ENCODE data around the gene HOXC6. TPM values are rescaled to one million over a fixed set of nuclear protein-coding genes. Genes with fewer than 3 reads are reported as not detected.

HOXC6 gene
- total and polyA plus RNA-seq, 2 of the 13 experiments (the other 11 are each of a cell fraction or from before 2014, with no cell fraction given) = not detected

DNA sequence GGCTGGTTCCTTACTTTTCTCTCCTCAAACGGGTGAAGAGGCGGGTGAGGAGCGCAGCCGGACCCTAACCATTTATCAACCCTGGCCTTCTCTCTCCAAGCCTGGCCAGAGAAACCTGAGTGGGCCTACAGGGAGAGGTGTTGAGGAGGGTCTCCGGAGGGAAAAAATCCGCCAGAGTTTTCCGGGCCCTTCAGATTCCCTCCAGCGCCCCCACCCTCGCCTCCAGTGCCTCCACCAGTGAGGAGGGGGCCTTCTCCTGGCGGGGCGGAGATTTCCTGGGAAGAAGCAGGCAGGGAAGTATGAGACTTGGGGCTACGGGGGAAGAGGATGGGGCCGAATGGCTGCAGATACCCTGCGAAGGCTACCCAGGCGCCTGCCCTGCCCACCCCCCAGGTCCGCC, 3.2 kb downstream of the HOXC6 start:
- no peak overlapping the region for H3K4me2 ChIP-seq (ENCODE audit: low read depth, low read length)
- intact Hi-C loops (cut with micrococcal nuclease; ENCODE audit: unreplicated experiment) = loop anchor here (5.0 kb wide), 1 partner anchor 106 kb away; no protein-coding TSS in a partner anchor
- no peak overlapping the region for H3K4me3 ChIP-seq (replicated peaks in 1 of 3; ENCODE audit: insufficient read depth in 1 of 3, low read depth in 2 of 3, low read length in 3 of 3)
- peaks cover 7% of the 10 kb centered on the region; the same call in 1 of the 2 replicates for H3K4me1 ChIP-seq (ENCODE audit: insufficient read depth, low read length)
- BruUV-seq (replicated peaks) = no TSS peak
- 48% methylated on average over 12 of the region's 16 CpGs for WGBS (ENCODE audit: low lambda C conversion rate)
- DNase-seq (ENCODE audit: low spot score) (no peak), ATAC-seq (no peak), FAIRE-seq (no peak)
- in situ Hi-C loops (cut with HindIII; ENCODE audit: extremely low pct_ligation_motif_present, low pct_unique_long_range_greater_than_20kb) = loop anchor here (5.0 kb wide), 2 partner anchors 101 to 161 kb away; no protein-coding TSS in a partner anchor
- no peak overlapping the region for H3K27ac ChIP-seq (ENCODE audit: extremely low read length, insufficient read depth, low read length)
- CTCF ChIA-PET (ENCODE audit: low intra/inter-chr PET ratio, low total read pairs) = interaction anchor here (1.3 to 3.7 kb wide), 3 partner anchors 25 to 170 kb away, joined by 5 to 33 read pairs (median 29); no protein-coding TSS in a partner anchor
- peaks cover 4 to 79% of the 10 kb centered on the region in 2 experiments; a peak in 4 of 5 replicates for H3K27me3 ChIP-seq (ENCODE audit: control insufficient read depth in 1 of 2, insufficient read depth in 2 of 2, low read length in 2 of 2)
- no peaks in the 10 kb centered on the region for H4K20me1 ChIP-seq (ENCODE audit: insufficient read depth, low read length)
- H3K79me2 ChIP-seq (ENCODE audit: insufficient read depth, low read length) = no peaks in the 10 kb centered on the region
- no peaks in the 10 kb centered on the region for H3K9me3 ChIP-seq (ENCODE audit: low read length)
- no peak overlapping the region for H3K9ac ChIP-seq (ENCODE audit: insufficient read depth, low read depth, low read length)
- POLR2A ChIA-PET = no interaction called here
- H3K36me3 ChIP-seq (replicated peaks in 1 of 2; ENCODE audit: control insufficient read depth in 1 of 2, insufficient read depth in 2 of 2, low read length in 2 of 2) = no peaks in the 10 kb centered on the region
- TF ChIP-seq, protein P1, sequence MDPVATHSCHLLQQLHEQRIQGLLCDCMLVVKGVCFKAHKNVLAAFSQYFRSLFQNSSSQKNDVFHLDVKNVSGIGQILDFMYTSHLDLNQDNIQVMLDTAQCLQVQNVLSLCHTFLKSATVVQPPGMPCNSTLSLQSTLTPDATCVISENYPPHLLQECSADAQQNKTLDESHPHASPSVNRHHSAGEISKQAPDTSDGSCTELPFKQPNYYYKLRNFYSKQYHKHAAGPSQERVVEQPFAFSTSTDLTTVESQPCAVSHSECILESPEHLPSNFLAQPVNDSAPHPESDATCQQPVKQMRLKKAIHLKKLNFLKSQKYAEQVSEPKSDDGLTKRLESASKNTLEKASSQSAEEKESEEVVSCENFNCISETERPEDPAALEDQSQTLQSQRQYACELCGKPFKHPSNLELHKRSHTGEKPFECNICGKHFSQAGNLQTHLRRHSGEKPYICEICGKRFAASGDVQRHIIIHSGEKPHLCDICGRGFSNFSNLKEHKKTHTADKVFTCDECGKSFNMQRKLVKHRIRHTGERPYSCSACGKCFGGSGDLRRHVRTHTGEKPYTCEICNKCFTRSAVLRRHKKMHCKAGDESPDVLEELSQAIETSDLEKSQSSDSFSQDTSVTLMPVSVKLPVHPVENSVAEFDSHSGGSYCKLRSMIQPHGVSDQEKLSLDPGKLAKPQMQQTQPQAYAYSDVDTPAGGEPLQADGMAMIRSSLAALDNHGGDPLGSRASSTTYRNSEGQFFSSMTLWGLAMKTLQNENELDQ (CRISPR knock-in tag; IDR thresholded peaks at IDR 0.05; ENCODE audit: borderline replicate concordance) = no peak
- no peak for TF ChIP-seq FOXA1 (IDR thresholded peaks at IDR 0.05)
- no peak for TF ChIP-seq FOXA1 (CRISPR knock-in tag; IDR thresholded peaks at IDR 0.05)
- TF ChIP-seq ZNF619 (CRISPR knock-in tag; IDR thresholded peaks at IDR 0.05) = no peak
- TF ChIP-seq, protein P2, sequence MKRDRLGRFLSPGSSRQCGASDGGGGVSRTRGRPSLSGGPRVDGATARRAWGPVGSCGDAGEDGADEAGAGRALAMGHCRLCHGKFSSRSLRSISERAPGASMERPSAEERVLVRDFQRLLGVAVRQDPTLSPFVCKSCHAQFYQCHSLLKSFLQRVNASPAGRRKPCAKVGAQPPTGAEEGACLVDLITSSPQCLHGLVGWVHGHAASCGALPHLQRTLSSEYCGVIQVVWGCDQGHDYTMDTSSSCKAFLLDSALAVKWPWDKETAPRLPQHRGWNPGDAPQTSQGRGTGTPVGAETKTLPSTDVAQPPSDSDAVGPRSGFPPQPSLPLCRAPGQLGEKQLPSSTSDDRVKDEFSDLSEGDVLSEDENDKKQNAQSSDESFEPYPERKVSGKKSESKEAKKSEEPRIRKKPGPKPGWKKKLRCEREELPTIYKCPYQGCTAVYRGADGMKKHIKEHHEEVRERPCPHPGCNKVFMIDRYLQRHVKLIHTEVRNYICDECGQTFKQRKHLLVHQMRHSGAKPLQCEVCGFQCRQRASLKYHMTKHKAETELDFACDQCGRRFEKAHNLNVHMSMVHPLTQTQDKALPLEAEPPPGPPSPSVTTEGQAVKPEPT (CRISPR knock-in tag; IDR thresholded peaks at IDR 0.05; ENCODE audit: low read depth) = no peak
- no peak overlapping the region for H2AFZ ChIP-seq (ENCODE audit: low read length)

All from HepG2 (cell line).